OCI-LY3 (cell line): ENCODE measurements around the gene LASP1.

Source experiments
- EZH2phosphoT487 ChIP-seq: fragments of 200-600 bp; shearing (Covaris generic); IDR thresholded peaks from 2 replicates; pipeline ENCODE4 v1.6.1; 2018; ENCODE audit warnings: antibody characterized with exemption, mixed run types, low read depth
- TF ChIP-seq, protein P1 (sequence below): fragments of 200-600, 300-600 bp; sonication (generic); IDR thresholded peaks from 2 replicates; pipeline ENCODE4 v1.5.1; 2014; ENCODE audit warnings: antibody characterized with exemption, low read length, low read depth

DNA sequence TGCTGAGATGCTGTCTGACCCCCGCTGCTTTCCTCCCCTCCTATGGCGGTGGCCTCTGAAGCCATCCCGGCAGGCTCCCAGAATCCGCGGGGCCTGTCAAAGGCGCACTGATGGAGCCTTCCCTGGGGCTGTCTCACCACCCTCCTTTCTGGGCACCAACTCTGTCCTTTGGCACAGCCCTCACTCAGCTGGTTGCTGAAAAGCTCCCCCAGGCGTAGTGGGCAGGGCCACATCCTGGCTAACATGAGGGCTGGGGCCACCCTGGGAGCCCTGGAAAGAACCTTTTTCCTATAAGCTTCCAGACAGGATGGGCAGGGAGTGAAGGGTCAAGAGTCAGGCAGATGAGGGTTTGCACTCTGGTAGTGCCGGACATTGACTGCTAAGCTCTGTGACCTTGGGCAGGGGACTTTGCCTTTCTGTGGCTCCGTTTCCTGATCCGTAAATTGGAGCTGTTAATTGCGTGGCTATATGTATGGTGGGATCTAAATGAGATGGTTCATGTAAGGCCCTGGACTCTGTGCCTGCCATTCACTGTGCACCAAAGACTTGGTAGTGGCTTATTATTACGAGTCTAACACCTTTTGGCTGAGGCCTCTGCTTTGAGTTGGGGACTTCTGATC is 27.9 kb downstream of the LASP1 start:
- TF ChIP-seq, protein P1, sequence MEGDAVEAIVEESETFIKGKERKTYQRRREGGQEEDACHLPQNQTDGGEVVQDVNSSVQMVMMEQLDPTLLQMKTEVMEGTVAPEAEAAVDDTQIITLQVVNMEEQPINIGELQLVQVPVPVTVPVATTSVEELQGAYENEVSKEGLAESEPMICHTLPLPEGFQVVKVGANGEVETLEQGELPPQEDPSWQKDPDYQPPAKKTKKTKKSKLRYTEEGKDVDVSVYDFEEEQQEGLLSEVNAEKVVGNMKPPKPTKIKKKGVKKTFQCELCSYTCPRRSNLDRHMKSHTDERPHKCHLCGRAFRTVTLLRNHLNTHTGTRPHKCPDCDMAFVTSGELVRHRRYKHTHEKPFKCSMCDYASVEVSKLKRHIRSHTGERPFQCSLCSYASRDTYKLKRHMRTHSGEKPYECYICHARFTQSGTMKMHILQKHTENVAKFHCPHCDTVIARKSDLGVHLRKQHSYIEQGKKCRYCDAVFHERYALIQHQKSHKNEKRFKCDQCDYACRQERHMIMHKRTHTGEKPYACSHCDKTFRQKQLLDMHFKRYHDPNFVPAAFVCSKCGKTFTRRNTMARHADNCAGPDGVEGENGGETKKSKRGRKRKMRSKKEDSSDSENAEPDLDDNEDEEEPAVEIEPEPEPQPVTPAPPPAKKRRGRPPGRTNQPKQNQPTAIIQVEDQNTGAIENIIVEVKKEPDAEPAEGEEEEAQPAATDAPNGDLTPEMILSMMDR, result no peak
- no peak for TF ChIP-seq EZH2phosphoT487
